HCT116 (cell line): ENCODE measurements around the gene TMEM254. TPM values are rescaled to one million over a fixed set of nuclear protein-coding genes. Genes with fewer than 3 reads are reported as not detected.
"Not testable (repeated sequence)": the region's sequence is repeated elsewhere in the genome, so short reads cannot be mapped to it uniquely, and the experiment has no call there.

Experiments used
- ATAC-seq: fragments of 200-7000 bp; cut with Tn5 transposase; 2 replicates; pipeline ENCODE4 v1.9.1; 2020; ENCODE audit warnings: mild to moderate bottlenecking, moderate library complexity
- BruUV-seq: library from RNA; stranded (reverse); fragments of 400-500 nt; replicated peaks from 2 replicates; lab custom pipeline; 2021; lab: Mats Ljungman, UMichigan
- CTCF ChIA-PET: fragments of 300-600 bp; sonication (Branson Sonifier 250); formaldehyde crosslinking; loops from one replicate; lab custom pipeline; 2021; ENCODE audit warnings: antibody characterized with exemption; lab: Charles Lee
- POLR2A ChIA-PET: fragments of 300-600, 350-600 bp; sonication (Branson Sonifier 250); formaldehyde crosslinking; loops from one replicate; lab custom pipeline; 2021; ENCODE audit warnings: antibody characterized with exemption; lab: Charles Lee
- RAD21 ChIA-PET, 2 experiments: fragments of 300-600 bp; sonication (Branson Sonifier 250); formaldehyde crosslinking; loops; one replicate each; lab custom pipeline; 2023; ENCODE audit warnings: low total read pairs in 2 of 2; ENCODE audit not compliant: uncharacterized antibody in 2 of 2, unreplicated experiment in 2 of 2, low non-redundant PET in 1 of 2; lab: Charles Lee
- DNase-seq: peaks from one replicate; pipeline ENCODE4 v3.0.0-alpha.2; 2010; ENCODE audit warnings: low read depth, low spot score
- H2AFZ ChIP-seq: fragments of 200-600 bp; shearing (Covaris generic), sonication (generic); 2 replicates; pipeline ENCODE4 v1.6.1; 2017; ENCODE audit warnings: low read depth, mixed run types, mixed read lengths, antibody characterized with exemption, low read length; ENCODE audit not compliant: poor library complexity, severe bottlenecking
- H3K27ac ChIP-seq: 2 replicates; pipeline ENCODE4 v1.5.1; 2012; ENCODE audit warnings: low read depth, low read length
- H3K27me3 ChIP-seq: fragments of 200-600 bp; sonication (generic); 2 replicates; pipeline ENCODE4 v1.6.1; 2016; ENCODE audit warnings: mixed run types, low read length, mixed read lengths; ENCODE audit not compliant: insufficient read depth
- H3K36me3 ChIP-seq, 2 experiments: fragments of 200-500 bp in 1 of 2; fragments of 200-600 bp in 1 of 2; sonication (Bioruptor generic) in 1 of 2; sonication (generic) in 1 of 2; 2 replicates each; pipeline versions ENCODE4 v1.5.1 to v1.6.1; 2014 to 2016; ENCODE audit warnings: low read length in 2 of 2, inconsistent platforms in 1 of 2, mixed read lengths in 1 of 2, mixed run types in 1 of 2; ENCODE audit not compliant: insufficient read depth in 2 of 2, control insufficient read depth in 1 of 2
- H3K4me1 ChIP-seq, 2 experiments: fragments of 200-600 bp in 1 of 2; sonication (generic) in 1 of 2; 2 replicates each; pipeline versions ENCODE4 v1.5.1 to v1.6.1; 2012 to 2017; ENCODE audit warnings: low read length in 2 of 2, inconsistent platforms in 1 of 2, mild to moderate bottlenecking in 1 of 2, mixed read lengths in 1 of 2, mixed run types in 1 of 2, moderate library complexity in 1 of 2; ENCODE audit not compliant: insufficient read depth in 2 of 2, control insufficient read depth in 1 of 2
- H3K4me2 ChIP-seq: fragments of 200-600 bp; sonication (generic); 2 replicates; pipeline ENCODE4 v1.6.1; 2017; ENCODE audit warnings: mixed run types, low read length, mixed read lengths
- H3K4me3 ChIP-seq, 2 experiments: fragments of 200-600 bp in 1 of 2; sonication (generic) in 1 of 2; replicated peaks in 1 of 2; 2 replicates each; pipeline ENCODE4 v1.5.1; 2011 to 2016; ENCODE audit warnings: low read length in 2 of 2, control low read depth in 1 of 2, low read depth in 1 of 2, mild to moderate bottlenecking in 1 of 2, mixed read lengths in 1 of 2, mixed run types in 1 of 2
- H3K79me2 ChIP-seq: fragments of 200-600 bp; sonication (generic); 2 replicates; pipeline ENCODE4 v1.6.1; 2017; ENCODE audit warnings: mild to moderate bottlenecking, mixed run types, low read length, moderate library complexity, mixed read lengths; ENCODE audit not compliant: insufficient read depth
- H3K9ac ChIP-seq: fragments of 200-600 bp; sonication (generic); 2 replicates; pipeline ENCODE4 v1.6.1; 2016; ENCODE audit warnings: low read length, mixed read lengths
- H3K9me2 ChIP-seq: fragments of 200-600 bp; sonication (generic), shearing (Covaris generic); 2 replicates; pipeline ENCODE4 v1.6.1; 2017; ENCODE audit warnings: mixed run types, mild to moderate bottlenecking, moderate library complexity; ENCODE audit not compliant: insufficient read depth
- H3K9me3 ChIP-seq, 2 experiments: fragments of 200-500 bp in 1 of 2; fragments of 200-600 bp in 1 of 2; sonication (Bioruptor generic) in 1 of 2; sonication (generic) in 1 of 2; 2 replicates each; pipeline ENCODE4 v1.6.1; 2014 to 2017; ENCODE audit warnings: low read length in 2 of 2, mixed read lengths in 2 of 2, inconsistent platforms in 1 of 2, low read depth in 1 of 2, mild to moderate bottlenecking in 1 of 2, mixed run types in 1 of 2, moderate library complexity in 1 of 2; ENCODE audit not compliant: control insufficient read depth in 1 of 2, insufficient read depth in 1 of 2
- H4K20me1 ChIP-seq: fragments of 200-600 bp; sonication (generic), shearing (Covaris generic); 2 replicates; pipeline ENCODE4 v1.6.1; 2017; ENCODE audit warnings: mixed run types, mild to moderate bottlenecking, moderate library complexity; ENCODE audit not compliant: insufficient read depth
- intact Hi-C: fragments of 100-400 bp; cut with micrococcal nuclease; formaldehyde crosslinking; loops from 2 replicates; pipeline ENCODE4 v1.10.0; 2022
- total RNA-seq: library from RNA; stranded (reverse); gene quantifications from one replicate; pipeline ENCODE4 v1.2.1, GENCODE V29; 2021; ENCODE audit not compliant: unreplicated experiment

Gene TMEM254
- total RNA-seq, 1 experiment from 2014 or later = 12.1 TPM

- H2AFZ ChIP-seq, H3K36me3 ChIP-seq, RAD21 ChIA-PET, H3K9me3 ChIP-seq, H3K4me1 ChIP-seq, H3K27ac ChIP-seq, intact Hi-C loops, H3K9me2 ChIP-seq, H3K4me3 ChIP-seq, POLR2A ChIA-PET, H3K4me2 ChIP-seq, H3K27me3 ChIP-seq, H4K20me1 ChIP-seq, H3K9ac ChIP-seq, CTCF ChIA-PET, ATAC-seq, BruUV-seq, DNase-seq, H3K79me2 ChIP-seq: not testable (repeated sequence)
Measured at GRCh38 chr10:80034766-80035165, 43.7 kb upstream of the TMEM254 start.

- BruUV-seq, CTCF ChIA-PET: not testable (repeated sequence)
Measured at GRCh38 chr10:80035430-80035829, 43.0 kb upstream of the TMEM254 start.

GRCh38 chr10:80036921-80037500 lies 41.5 kb upstream of the TMEM254 start:
- H3K27me3 ChIP-seq, POLR2A ChIA-PET, CTCF ChIA-PET, ATAC-seq, H3K27ac ChIP-seq, BruUV-seq, H3K9me3 ChIP-seq, H4K20me1 ChIP-seq, H3K9me2 ChIP-seq, H2AFZ ChIP-seq, H3K36me3 ChIP-seq, RAD21 ChIA-PET, DNase-seq, H3K4me1 ChIP-seq, H3K79me2 ChIP-seq, H3K4me3 ChIP-seq, H3K4me2 ChIP-seq, H3K9ac ChIP-seq, intact Hi-C loops: not testable (repeated sequence)

More at GRCh38 chr10:80035430-80035829, 43.0 kb upstream of the TMEM254 start:
- H3K4me1 ChIP-seq, H3K4me3 ChIP-seq, H3K9me2 ChIP-seq, H3K9ac ChIP-seq, RAD21 ChIA-PET, ATAC-seq, H3K4me2 ChIP-seq, DNase-seq, H4K20me1 ChIP-seq, H3K27ac ChIP-seq, H3K36me3 ChIP-seq, H3K9me3 ChIP-seq, H3K27me3 ChIP-seq, H2AFZ ChIP-seq, POLR2A ChIA-PET, intact Hi-C loops, H3K79me2 ChIP-seq: not testable (repeated sequence)

GRCh38 chr10:80038226-80038625 lies 40.2 kb upstream of the TMEM254 start:
- CTCF ChIA-PET, BruUV-seq, H3K4me1 ChIP-seq, H3K4me2 ChIP-seq, intact Hi-C loops, H3K9me2 ChIP-seq, H2AFZ ChIP-seq, DNase-seq, POLR2A ChIA-PET, H3K4me3 ChIP-seq, H3K27me3 ChIP-seq, H3K79me2 ChIP-seq, H3K36me3 ChIP-seq, ATAC-seq, H3K9me3 ChIP-seq, H3K9ac ChIP-seq, H4K20me1 ChIP-seq, H3K27ac ChIP-seq, RAD21 ChIA-PET: not testable (repeated sequence)
